HepG2 (cell line): Measurements from ENCODE around the gene C18orf63. TPM values are rescaled to one million over a fixed set of nuclear protein-coding genes. Genes with fewer than 3 reads are reported as not detected.

Experiments used
- ARHGAP35 ChIP-seq: sonication (generic); formaldehyde crosslinking; IDR thresholded peaks from 2 replicates; pipeline ENCODE4 v1.9.0; 2022; ENCODE audit warnings: mild to moderate bottlenecking, inconsistent platforms, moderate library complexity, missing genetic modification reagents, borderline replicate concordance
- GATA4 ChIP-seq: sonication (generic); IDR thresholded peaks from 2 replicates; pipeline ENCODE4 v1.6.1; 2016; ENCODE audit warnings: antibody characterized with exemption, low read depth, borderline replicate concordance
- HES4 ChIP-seq: sonication (generic); formaldehyde crosslinking; IDR thresholded peaks from 2 replicates; pipeline ENCODE4 v1.9.0; 2021; ENCODE audit warnings: mild to moderate bottlenecking, missing genetic modification reagents, borderline replicate concordance
- HNF4A ChIP-seq: sonication (generic); formaldehyde crosslinking; IDR thresholded peaks from 2 replicates; pipeline ENCODE4 v1.4.0; 2020; ENCODE audit warnings: missing genetic modification reagents
- HOXD1 ChIP-seq: sonication (generic); formaldehyde crosslinking; IDR thresholded peaks from 2 replicates; pipeline ENCODE4 v1.5.0; 2020; ENCODE audit warnings: missing genetic modification reagents
- KDM5B ChIP-seq: sonication (generic); formaldehyde crosslinking; IDR thresholded peaks from 2 replicates; pipeline ENCODE4 v1.4.0; 2020; ENCODE audit warnings: missing genetic modification reagents, mild to moderate bottlenecking, borderline replicate concordance
- KLF11 ChIP-seq: IDR thresholded peaks from 2 replicates; pipeline ENCODE4 v1.6.1; 2016; ENCODE audit warnings: missing compliant biosample characterization
- KLF13 ChIP-seq: sonication (generic); formaldehyde crosslinking; IDR thresholded peaks from 2 replicates; pipeline ENCODE4 v1.4.0; 2020; ENCODE audit warnings: mild to moderate bottlenecking, missing genetic modification reagents
- PLRG1 ChIP-seq: fragments of 450-650 bp; conservative IDR thresholded peaks from 2 replicates; pipeline ENCODE4 v1.6.1; 2016
- RELA ChIP-seq: sonication (generic); formaldehyde crosslinking; IDR thresholded peaks from 2 replicates; pipeline ENCODE4 v1.4.0; 2020; ENCODE audit warnings: missing genetic modification reagents
- REXO4 ChIP-seq: sonication (generic); formaldehyde crosslinking; IDR thresholded peaks from 2 replicates; pipeline ENCODE4 v1.8.0; 2022; ENCODE audit warnings: missing genetic modification reagents, mild to moderate bottlenecking, borderline replicate concordance
- SIX1 ChIP-seq: sonication (generic); formaldehyde crosslinking; IDR thresholded peaks from 2 replicates; pipeline ENCODE4 v1.4.0; 2020; ENCODE audit warnings: missing genetic modification reagents, borderline replicate concordance
- SP4 ChIP-seq: sonication (generic); formaldehyde crosslinking; IDR thresholded peaks from 2 replicates; pipeline ENCODE4 v1.8.1; 2023; ENCODE audit warnings: mild to moderate bottlenecking, missing genetic modification reagents
- TBP ChIP-seq: sonication (generic); formaldehyde crosslinking; IDR thresholded peaks from 2 replicates; pipeline ENCODE4 v1.5.0; 2020; ENCODE audit warnings: missing genetic modification reagents
- TP53 ChIP-seq: sonication (generic); formaldehyde crosslinking; conservative IDR thresholded peaks from 2 replicates; pipeline ENCODE4 v1.4.0; 2020; ENCODE audit warnings: missing genetic modification reagents
- ZEB1 ChIP-seq: IDR thresholded peaks from 2 replicates; pipeline ENCODE4 v1.6.1; 2012; ENCODE audit warnings: mild to moderate bottlenecking, low read depth, inconsistent platforms; ENCODE audit not compliant: insufficient replicate concordance
- ZFP82 ChIP-seq: sonication (generic); formaldehyde crosslinking; IDR thresholded peaks from 2 replicates; pipeline ENCODE4 v1.5.1; 2020; ENCODE audit warnings: mild to moderate bottlenecking, missing genetic modification reagents, borderline replicate concordance
- ZMYM4 ChIP-seq: sonication (generic); formaldehyde crosslinking; IDR thresholded peaks from 2 replicates; pipeline ENCODE4 v1.8.1; 2023; ENCODE audit warnings: mild to moderate bottlenecking, missing genetic modification reagents
- ZNF136 ChIP-seq: sonication (generic); formaldehyde crosslinking; IDR thresholded peaks from 2 replicates; pipeline ENCODE4 v1.8.1; 2022; ENCODE audit warnings: low read depth, mild to moderate bottlenecking, moderate library complexity, missing genetic modification reagents
- ZNF557 ChIP-seq: sonication (generic); formaldehyde crosslinking; IDR thresholded peaks from 2 replicates; pipeline ENCODE4 v1.4.0; 2020; ENCODE audit warnings: missing genetic modification reagents
- ZNF572 ChIP-seq: sonication (generic); formaldehyde crosslinking; IDR thresholded peaks from 2 replicates; pipeline ENCODE4 v1.5.1; 2020; ENCODE audit warnings: mild to moderate bottlenecking, missing genetic modification reagents
- ZNF709 ChIP-seq: sonication (generic); formaldehyde crosslinking; IDR thresholded peaks from 2 replicates; pipeline ENCODE4 v1.5.0; 2020; ENCODE audit warnings: mild to moderate bottlenecking, missing genetic modification reagents
- ZNF720 ChIP-seq: sonication (generic); formaldehyde crosslinking; IDR thresholded peaks from 2 replicates; pipeline ENCODE4 v1.4.0; 2020; ENCODE audit warnings: missing genetic modification reagents
- polyA plus RNA-seq, 8 experiments: library from polyadenylated mRNA; depleted of rRNA in 3 of 8; stranded (reverse) in 7 of 8; unstranded in 1 of 8; fragments of >200 nt; fragmentation: Illumina TruSeq in 4 of 8; extraction: Trizol in 4 of 8; gene quantifications; 2 replicates each; pipeline versions ENCODE4 v1.2.1 to v1.2.3, GENCODE V29; 2011 to 2016; ENCODE audit warnings: low read depth in 4 of 8, missing spikeins in 1 of 8, mixed read lengths in 1 of 8; ENCODE audit not compliant: insufficient read depth in 1 of 8
- total RNA-seq, 5 experiments: library from RNA; depleted of rRNA; stranded (reverse); fragments of >200 nt; fragmentation: Illumina TruSeq; extraction: Trizol; gene quantifications; 2 replicates each; pipeline ENCODE4 v1.2.3, GENCODE V29; 2016; ENCODE audit warnings: low read depth in 1 of 5
- TF ChIP-seq, protein P1 (sequence below): sonication (generic); formaldehyde crosslinking; IDR thresholded peaks from 2 replicates; pipeline ENCODE4 v1.5.0; 2020; ENCODE audit warnings: mild to moderate bottlenecking, missing genetic modification reagents
- TF ChIP-seq, protein P2 (sequence below): sonication (generic); formaldehyde crosslinking; IDR thresholded peaks from 2 replicates; pipeline ENCODE4 v1.9.0; 2021; ENCODE audit warnings: missing genetic modification reagents, mild to moderate bottlenecking, borderline replicate concordance
- TF ChIP-seq, protein P3 (sequence below): sonication (generic); formaldehyde crosslinking; conservative IDR thresholded peaks from 2 replicates; pipeline ENCODE4 v1.4.0; 2020; ENCODE audit warnings: missing genetic modification reagents

The C18orf63 gene
- total and polyA plus RNA-seq, 2 of the 13 experiments (the other 11 are each of a cell fraction or from before 2014, with no cell fraction given) = 0.01 TPM; not detected in 1

DNA sequence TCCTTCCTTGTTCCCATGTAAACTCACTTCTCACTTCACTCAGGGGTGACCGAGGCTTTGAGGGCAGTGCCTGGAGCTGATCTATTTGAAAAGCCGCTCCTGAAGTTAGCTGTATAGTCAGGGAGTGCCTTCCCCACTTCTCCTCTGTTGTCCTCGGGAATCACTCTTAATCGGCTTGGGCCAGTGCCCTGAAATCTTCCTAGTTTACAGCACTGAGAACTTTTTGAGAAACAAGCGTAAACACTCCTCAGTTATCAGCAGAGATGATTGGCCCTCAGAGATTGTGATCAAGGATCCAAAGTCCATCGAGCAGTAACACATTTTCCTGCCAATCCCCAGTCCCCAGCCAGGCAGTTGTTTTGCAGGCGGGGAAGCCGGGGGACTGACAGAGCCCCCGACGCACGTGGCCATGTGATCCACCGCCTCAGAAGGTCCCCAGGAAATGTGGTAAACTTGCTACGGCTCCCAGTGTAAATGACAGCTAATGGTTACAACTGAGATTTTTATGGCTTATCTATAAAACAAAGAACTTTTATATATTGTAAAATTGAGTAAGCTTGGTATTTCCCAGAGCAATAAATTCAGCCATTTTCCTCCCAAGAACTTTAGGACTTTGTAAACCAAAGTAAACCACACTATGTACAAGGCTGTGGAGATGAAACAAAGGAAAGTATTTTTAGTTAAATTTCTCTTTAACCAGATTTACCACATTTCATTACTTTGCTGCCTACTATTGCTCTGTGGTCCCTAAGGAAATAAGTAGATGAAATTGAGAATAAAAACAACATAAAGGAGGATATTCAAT lies 53.5 kb downstream of the C18orf63 start (continued):
- TF ChIP-seq, protein P1, sequence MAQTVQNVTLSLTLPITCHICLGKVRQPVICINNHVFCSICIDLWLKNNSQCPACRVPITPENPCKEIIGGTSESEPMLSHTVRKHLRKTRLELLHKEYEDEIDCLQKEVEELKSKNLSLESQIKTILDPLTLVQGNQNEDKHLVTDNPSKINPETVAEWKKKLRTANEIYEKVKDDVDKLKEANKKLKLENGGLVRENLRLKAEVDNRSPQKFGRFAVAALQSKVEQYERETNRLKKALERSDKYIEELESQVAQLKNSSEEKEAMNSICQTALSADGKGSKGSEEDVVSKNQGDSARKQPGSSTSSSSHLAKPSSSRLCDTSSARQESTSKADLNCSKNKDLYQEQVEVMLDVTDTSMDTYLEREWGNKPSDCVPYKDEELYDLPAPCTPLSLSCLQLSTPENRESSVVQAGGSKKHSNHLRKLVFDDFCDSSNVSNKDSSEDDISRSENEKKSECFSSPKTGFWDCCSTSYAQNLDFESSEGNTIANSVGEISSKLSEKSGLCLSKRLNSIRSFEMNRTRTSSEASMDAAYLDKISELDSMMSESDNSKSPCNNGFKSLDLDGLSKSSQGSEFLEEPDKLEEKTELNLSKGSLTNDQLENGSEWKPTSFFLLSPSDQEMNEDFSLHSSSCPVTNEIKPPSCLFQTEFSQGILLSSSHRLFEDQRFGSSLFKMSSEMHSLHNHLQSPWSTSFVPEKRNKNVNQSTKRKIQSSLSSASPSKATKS (CRISPR knock-in tag) = no peak
- TF ChIP-seq RELA (CRISPR knock-in tag) (no peak), KDM5B (CRISPR knock-in tag) (peak; percentile 63; the same call in 1 of the 2 replicates), ZNF557 (no peak), PLRG1 (no peak), HNF4A (CRISPR knock-in tag) (peak; percentile 92), ZNF136 (CRISPR knock-in tag) (no peak), ZNF720 (CRISPR knock-in tag) (no peak), ZNF709 (CRISPR knock-in tag) (no peak), REXO4 (CRISPR knock-in tag) (no peak), KLF13 (no peak), SP4 (no peak), TBP (no peak), ZFP82 (CRISPR knock-in tag) (no peak), GATA4 (peak; percentile 53; the same call in 1 of the 2 replicates), TP53 (CRISPR knock-in tag) (no peak), HOXD1 (no peak), KLF11 (no peak), ZEB1 (no peak), ZMYM4 (CRISPR knock-in tag) (peak; percentile 56; the same call in 1 of the 2 replicates), ARHGAP35 (CRISPR knock-in tag) (no peak), HES4 (no peak), ZNF572 (no peak), SIX1 (no peak)
- TF ChIP-seq, protein P2, sequence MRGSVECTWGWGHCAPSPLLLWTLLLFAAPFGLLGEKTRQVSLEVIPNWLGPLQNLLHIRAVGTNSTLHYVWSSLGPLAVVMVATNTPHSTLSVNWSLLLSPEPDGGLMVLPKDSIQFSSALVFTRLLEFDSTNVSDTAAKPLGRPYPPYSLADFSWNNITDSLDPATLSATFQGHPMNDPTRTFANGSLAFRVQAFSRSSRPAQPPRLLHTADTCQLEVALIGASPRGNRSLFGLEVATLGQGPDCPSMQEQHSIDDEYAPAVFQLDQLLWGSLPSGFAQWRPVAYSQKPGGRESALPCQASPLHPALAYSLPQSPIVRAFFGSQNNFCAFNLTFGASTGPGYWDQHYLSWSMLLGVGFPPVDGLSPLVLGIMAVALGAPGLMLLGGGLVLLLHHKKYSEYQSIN (CRISPR knock-in tag) = no peak
- TF ChIP-seq, protein P3, sequence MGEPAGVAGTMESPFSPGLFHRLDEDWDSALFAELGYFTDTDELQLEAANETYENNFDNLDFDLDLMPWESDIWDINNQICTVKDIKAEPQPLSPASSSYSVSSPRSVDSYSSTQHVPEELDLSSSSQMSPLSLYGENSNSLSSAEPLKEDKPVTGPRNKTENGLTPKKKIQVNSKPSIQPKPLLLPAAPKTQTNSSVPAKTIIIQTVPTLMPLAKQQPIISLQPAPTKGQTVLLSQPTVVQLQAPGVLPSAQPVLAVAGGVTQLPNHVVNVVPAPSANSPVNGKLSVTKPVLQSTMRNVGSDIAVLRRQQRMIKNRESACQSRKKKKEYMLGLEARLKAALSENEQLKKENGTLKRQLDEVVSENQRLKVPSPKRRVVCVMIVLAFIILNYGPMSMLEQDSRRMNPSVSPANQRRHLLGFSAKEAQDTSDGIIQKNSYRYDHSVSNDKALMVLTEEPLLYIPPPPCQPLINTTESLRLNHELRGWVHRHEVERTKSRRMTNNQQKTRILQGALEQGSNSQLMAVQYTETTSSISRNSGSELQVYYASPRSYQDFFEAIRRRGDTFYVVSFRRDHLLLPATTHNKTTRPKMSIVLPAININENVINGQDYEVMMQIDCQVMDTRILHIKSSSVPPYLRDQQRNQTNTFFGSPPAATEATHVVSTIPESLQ = no peak
